Inflammatory macrophage treated with lipopolysaccharide for 1 hour (primary cell): ENCODE measurements around the gene WDR43.
"Not testable (repeated sequence)": the region's sequence is repeated elsewhere in the genome, so short reads cannot be mapped to it uniquely, and the experiment has no call there.

ENCODE experiments used
- DNase-seq, 2 donors: peaks; one replicate each; pipeline ENCODE4 v3.0.0-alpha.2; 2020 to 2022

WDR43 gene

GRCh38 chr2:28972778-28973335 lies 78.4 kb downstream of the WDR43 start:
- DNase-seq: peak; percentile 58 to 86

DNA sequence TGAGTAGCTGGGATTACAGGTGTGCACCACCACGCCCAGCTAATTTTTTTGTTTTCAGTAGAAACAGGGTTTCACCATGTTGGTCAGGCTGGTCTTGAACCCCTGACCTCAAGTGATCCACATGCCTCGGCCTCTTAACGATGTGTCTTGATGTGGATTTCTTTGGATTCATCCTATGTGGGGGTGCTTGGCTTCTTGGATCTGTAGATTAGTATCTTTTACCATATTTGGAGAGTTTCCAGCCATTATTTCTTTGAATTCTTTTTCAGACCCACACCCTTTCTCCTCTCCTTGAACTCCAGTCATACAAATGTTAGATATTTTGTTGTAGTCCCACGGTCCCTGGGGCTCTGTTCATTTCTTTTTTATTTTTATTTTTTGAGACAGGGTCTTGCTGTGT lies 79.8 kb downstream of the WDR43 start:
- no peak for DNase-seq

- DNase-seq: no peak
Measured at GRCh38 chr2:28975671-28976070, 81.2 kb downstream of the WDR43 start.

DNA sequence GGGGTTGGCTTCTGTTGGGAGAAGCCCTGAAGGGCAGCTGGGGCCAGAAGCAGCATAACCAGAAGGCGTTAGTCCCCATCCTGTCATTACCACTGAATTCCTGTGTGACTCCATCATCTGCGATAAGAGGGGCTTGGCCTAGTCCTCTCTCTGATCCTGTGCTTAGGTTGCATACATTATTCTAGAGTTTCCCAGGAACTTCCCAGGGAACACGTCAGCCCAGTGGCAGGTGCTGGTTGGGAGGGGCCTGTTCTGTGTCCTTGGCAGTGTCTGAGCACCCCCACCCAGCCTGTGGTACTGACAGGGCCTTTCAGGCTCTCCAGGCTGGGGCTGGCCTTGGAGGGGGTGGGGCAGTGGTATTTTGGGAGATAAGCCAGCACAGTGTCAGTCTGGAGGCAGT lies 82.1 kb downstream of the WDR43 start:
- DNase-seq: no peak

- no peak for DNase-seq
Measured at GRCh38 chr2:28977176-28977875, 82.9 kb downstream of the WDR43 start.

- not testable (repeated sequence) for DNase-seq
Measured at GRCh38 chr2:28978001-28978400, 83.5 kb downstream of the WDR43 start.

- DNase-seq: no peak
Measured at GRCh38 chr2:28978606-28979005, 84.1 kb downstream of the WDR43 start.

DNA sequence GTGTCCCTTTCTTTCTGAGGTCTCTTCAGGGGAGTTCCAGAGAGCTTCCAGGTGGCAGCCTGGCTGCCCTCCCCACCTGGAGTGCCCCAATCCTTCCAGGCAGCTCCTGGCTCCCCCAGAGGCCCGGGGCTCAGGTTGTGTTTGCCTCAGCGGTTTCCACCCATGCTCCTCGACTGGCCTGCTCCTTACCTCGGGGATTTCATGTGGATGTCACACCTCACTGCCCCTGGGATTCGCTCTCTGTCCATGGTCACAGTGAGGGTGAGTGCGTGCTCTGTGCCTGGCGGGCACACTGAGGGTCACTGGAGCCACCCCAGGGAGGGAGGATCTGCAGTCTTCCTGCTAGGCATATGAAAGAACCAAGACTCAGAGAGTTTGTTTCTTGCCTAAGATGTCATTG lies 84.6 kb downstream of the WDR43 start:
- no peak for DNase-seq

DNA sequence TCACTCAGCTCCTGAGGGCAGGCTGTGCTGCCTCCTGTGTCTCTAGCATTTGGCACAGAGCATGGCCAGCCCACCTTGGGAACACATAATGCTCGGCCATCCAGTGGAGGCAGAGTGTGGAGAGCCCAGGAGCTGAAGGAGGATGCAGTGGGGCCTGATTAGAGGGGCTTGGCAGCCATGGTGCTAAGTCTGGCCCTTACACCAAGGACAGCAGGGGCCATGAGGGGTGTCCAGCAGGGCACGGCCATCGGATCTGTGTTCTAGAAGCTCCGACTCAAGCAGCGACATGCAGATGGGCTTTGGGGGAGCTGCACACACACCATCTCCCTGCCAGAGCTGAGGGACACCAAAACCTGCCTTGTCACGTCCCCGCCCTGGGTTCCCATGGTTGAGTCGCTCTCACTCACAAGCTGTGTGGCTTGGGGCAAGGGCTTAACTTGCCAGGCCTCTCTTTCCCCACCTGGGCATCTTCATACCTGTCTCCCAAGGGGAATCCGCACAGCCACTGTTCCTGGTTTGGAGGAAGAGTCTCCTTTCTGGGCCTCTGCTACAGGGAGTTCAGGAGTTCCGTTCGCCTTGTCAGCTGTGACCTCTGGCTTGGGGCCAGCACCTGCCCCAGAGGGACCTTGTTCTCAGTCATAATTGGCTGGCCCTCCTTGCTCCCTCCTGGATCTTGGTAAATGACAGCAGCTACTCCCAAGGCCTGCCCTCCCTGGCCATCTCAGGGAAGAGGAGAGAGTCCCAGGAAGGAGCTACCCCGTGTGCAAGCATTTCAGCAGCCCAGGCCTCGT lies 85.3 kb downstream of the WDR43 start:
- DNase-seq: no peak

DNA sequence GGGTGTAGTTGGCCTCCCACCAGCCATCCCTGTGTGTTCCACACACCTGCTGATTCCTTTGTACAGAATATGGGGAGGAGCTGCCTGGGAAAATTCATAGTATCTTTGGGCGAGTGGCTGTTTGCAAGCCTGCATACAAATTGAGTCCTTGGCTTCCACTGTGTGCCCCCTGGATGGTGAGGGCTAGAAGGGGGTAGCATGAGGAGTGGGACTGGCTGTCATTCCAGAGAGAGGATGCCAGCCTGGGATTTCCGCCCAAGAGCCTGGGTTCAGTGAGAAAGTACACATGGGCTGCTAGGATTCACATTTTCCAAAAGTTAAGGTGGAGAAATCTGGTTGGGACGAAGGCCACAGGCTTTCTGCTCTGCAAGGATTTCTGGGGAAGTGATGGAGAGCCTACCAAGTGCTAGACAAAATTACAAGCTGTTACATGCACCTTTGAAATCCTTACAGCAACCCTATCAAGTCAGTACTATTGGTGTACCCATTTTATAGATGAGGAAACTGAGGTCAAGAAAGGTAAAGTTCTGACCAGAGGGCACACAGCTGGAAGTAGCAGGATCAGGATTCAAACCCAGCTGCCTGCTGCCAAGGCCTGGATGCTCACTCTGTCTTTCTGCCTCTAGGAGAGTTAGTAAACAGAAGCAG lies 86.0 kb downstream of the WDR43 start:
- no peak for DNase-seq

DNA sequence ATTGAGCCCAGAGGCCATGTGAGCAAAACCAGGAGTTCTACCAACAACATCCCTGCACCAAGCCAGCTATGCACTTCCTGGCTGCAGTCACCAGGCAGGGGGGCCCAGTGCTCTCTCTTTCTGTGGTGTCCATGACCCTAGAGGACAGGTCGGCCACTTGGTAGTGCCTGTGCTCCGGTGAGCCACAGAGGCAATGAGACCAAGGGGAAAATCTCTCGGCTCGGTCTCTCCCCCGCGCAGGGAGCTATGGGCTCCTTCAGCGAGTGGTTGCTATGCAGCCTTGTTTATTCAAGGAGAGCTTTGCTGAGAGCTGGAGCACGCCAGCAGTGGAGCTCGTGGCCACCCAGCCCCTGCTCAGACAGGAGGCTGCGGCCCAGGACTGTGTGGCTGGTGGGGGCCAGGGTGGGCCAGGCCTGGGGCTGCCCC lies 86.6 kb downstream of the WDR43 start, which contains the start of gene TOGARAM2:
Gene TOGARAM2 (plus strand): TSS at position 283 of the 426 bp plus-strand sequence. CDS start 13,537 bp downstream, outside the sequence.
- DNase-seq: no peak

GRCh38 chr2:28981620-28982376 lies 87.3 kb downstream of the WDR43 start:
- DNase-seq: no peak

- no peak for DNase-seq
Measured at GRCh38 chr2:28982381-28982950, 88.0 kb downstream of the WDR43 start.

- DNase-seq: peak in 1 of 2 donors; percentile 5
Measured at GRCh38 chr2:28986429-28986828, 92.0 kb downstream of the WDR43 start.

DNA sequence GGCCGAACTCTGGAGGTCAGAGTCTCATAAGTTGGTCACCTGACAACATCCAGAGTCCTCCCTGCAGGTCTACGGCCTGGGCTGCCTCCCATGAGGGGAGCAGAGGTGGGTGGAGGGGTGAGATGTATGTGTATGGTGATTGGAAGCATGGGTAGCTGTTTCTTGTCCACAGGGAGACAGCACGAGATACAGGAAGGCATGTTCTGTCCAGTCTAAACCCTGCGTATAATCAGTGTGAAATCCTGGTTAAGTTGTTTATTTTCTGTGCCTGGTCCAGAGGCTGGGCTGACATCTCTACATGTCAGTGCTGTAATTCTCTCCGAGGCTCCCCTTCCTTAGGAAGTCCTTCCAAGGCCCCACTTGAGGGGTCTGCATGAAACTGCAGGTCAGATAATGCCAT lies 95.5 kb downstream of the WDR43 start:
- no peak for DNase-seq

DNA sequence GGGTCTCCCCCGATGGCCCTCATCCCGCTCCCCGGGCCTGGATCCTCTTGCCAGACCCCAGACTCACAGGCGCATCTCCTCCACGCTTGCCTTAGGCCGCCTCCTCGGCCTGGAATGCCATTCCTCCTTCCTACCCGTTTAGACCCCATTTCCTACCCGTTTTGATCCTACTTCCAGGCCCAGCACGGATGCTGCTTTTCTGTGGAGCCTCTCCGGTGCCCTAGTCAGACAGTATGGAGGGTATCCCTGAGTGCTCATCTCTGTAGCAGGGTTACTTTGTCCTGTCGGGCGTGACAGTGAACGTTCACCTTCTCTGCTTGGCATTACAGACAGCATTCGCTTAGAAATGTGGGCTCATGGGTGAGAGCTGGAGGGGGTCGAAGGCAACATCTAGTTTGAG lies 96.0 kb downstream of the WDR43 start:
- DNase-seq: no peak

GRCh38 chr2:28991021-28991420 lies 96.6 kb downstream of the WDR43 start:
- peak in 1 of 2 donors; percentile 53 for DNase-seq

DNA sequence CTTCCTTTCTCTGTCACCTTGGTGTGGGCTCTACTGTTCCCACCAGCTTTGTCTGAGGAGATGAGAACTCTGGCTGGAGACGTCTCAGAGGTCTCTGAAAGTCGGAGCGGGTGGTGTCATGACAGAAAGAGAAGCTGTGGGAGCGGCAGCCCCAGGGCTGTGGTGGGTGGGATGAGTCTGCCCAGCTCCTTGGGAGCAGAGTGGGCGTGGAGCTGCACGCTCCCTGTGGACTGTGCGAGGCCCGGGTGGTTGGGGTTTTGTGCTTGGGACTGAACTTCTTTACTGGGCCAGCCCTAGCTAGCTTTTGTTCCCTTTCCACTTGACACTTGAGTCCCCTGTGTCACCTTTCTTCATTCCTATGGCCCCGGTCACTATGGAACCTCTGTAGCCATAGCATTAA lies 97.0 kb downstream of the WDR43 start:
- DNase-seq: peak in 1 of 2 donors; percentile 71

DNA sequence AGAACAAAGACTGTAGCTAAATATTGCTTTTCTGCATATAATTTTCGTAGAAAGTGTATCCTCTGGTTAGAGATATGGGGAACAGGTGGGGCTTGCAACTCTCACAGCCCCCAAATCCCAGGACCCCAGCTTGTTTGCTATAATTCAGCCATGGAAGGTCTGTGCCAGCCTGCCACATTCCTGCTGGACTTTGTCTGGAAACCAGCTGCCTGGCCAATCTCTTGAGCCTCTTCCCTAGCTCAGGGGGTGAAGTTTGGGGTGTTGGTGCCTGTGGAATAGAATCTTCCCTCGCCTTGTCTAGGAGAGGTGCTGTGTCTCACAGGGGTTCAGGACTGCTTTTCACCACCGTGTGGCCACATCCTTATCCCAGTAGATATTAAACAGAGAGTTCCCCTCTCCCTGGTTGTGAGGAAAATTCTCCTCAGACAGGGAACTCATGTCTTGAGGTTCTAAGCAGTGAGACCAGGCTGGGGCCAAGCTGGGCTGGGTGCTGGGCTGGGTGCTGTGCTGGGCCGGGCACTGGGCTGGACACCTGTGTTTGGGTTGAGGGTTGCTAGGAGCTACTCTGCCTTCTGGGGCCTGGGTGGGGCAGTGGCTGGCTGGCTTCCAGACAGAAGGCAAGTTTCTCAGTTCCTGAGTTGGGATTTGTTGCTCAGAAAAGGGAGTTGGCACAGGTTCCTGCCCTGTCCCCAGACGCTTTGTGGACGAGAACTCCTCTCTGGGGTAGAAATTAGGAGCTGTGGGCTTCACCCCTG lies 98.9 kb downstream of the WDR43 start:
- no peak for DNase-seq

- DNase-seq: no peak
Measured at GRCh38 chr2:28994074-28994473, 99.6 kb downstream of the WDR43 start.

DNA sequence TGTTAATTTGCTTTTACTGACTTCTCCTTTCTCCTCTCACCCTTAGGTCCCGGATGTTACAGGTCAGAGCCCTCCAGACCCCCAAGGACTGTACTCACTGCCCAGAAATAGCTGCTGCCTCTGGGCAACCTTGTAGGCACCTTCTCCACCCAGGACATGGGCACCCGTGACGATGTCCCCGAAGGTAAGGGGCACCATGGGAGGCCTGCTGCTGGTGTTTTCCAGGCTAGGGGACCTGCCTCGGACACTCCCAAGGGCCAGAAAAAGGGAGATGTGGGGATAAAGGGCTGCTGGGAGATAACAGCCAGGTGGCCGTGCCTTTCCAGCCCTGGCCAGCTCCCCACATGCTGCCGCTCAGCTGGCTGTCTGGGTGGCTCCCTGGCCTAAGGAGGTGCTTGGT lies 100.2 kb downstream of the WDR43 start:
- no peak for DNase-seq
